ENCODE results near the gene RGMA. TPM values are rescaled to one million over a fixed set of nuclear protein-coding genes. Genes with fewer than 3 reads are reported as not detected.

Gene RGMA
- total and polyA plus RNA-seq, 2 of the 8 experiments (the other 6 are each of a cell fraction or from before 2014, with no cell fraction given) = 19.9 to 39.8 TPM

GRCh38 chr15:93048426-93048721, 40.6 kb downstream of the RGMA start:
- no peak overlapping the region for H3K27ac ChIP-seq (ENCODE audit: low read depth, low read length)
- H3K56ac ChIP-seq (replicated peaks; ENCODE audit: insufficient read length, low read depth, low read length) = no peak overlapping the region
- no peak overlapping the region for H3K9ac ChIP-seq (replicated peaks in 1 of 4; ENCODE audit: extremely low read depth in 1 of 4, low read depth in 3 of 4, low read length in 3 of 4)
- no peak overlapping the region for H3K14ac ChIP-seq (ENCODE audit: insufficient read length)
- H2BK5ac ChIP-seq (ENCODE audit: low read depth, low read length) = no peak overlapping the region
- no peaks in the 10 kb centered on the region for H3K23me2 ChIP-seq (ENCODE audit: low read depth, low read length)
- peaks cover 41 to 91% (median 79%) of the 10 kb centered on the region in 4 experiments for H3K36me3 ChIP-seq (ENCODE audit: control insufficient read depth in 2 of 4, insufficient read depth in 4 of 4, low read length in 3 of 4)
- H2BK15ac ChIP-seq (ENCODE audit: low read length) = no peak overlapping the region
- no peak for FAIRE-seq
- H4K20me1 ChIP-seq (replicated peaks in 1 of 2; ENCODE audit: control insufficient read depth in 1 of 2, insufficient read depth in 2 of 2, low read length in 2 of 2) = peaks cover 22 to 36% of the 10 kb centered on the region in 2 experiments
- no peak overlapping the region for H3K4ac ChIP-seq (replicated peaks; ENCODE audit: insufficient read length, low read depth, low read length)
- H3K4me3 ChIP-seq (ENCODE audit: extremely low read depth in 1 of 4, insufficient read depth in 2 of 4, low read depth in 3 of 4, low read length in 4 of 4) = no peak overlapping the region
- WGBS, 2 experiments (ENCODE audit: extremely low coverage in 1 of 2, insufficient coverage in 1 of 2, insufficient read length in 1 of 2, insufficient replicate concordance in 2 of 2, low coverage in 1 of 2, low lambda C conversion rate in 2 of 2, missing lambda C conversion rate in 1 of 2) = 93% methylated on average over 11 of the region's 14 CpGs; no CpG with 5 or more reads in 1 of the 2 experiments
- H2BK120ac ChIP-seq (replicated peaks; ENCODE audit: low read depth, low read length) = no peak overlapping the region
- TF ChIP-seq MAX (IDR thresholded peaks at IDR 0.05) = no peak
- no peak for TF ChIP-seq CHD1 (IDR thresholded peaks at IDR 0.05; ENCODE audit: low read depth, low read length)
- TF ChIP-seq BRCA1 (IDR thresholded peaks at IDR 0.05; ENCODE audit: low read depth, low read length) = no peak
- no peak for TF ChIP-seq FOSL1 (IDR thresholded peaks at IDR 0.05; ENCODE audit: insufficient read depth, low read depth, low read length)
- no peak for TF ChIP-seq RXRA (IDR thresholded peaks at IDR 0.05; ENCODE audit: insufficient read depth, low read depth, low read length)
- TF ChIP-seq TEAD4 (IDR thresholded peaks at IDR 0.05; ENCODE audit: low read depth, low read length) = no peak
- no peak for DNase-seq (ENCODE audit: low read depth in 1 of 2, low spot score in 2 of 2)
- H3K4me2 ChIP-seq (ENCODE audit: insufficient read depth in 1 of 2, low read depth in 2 of 2, low read length in 2 of 2) = no peak overlapping the region
- H3K27me3 ChIP-seq (replicated peaks in 1 of 4; ENCODE audit: control insufficient read depth in 3 of 4, extremely low read depth in 1 of 4, insufficient read depth in 3 of 4, low read length in 3 of 4) = no peaks in the 10 kb centered on the region
- H3K4me1 ChIP-seq (replicated peaks in 1 of 4; ENCODE audit: control insufficient read depth in 3 of 4, insufficient read depth in 4 of 4, low read length in 3 of 4) = no peaks in the 10 kb centered on the region
- H2AK5ac ChIP-seq (ENCODE audit: low read depth, low read length) = no peak overlapping the region
- no peak overlapping the region for H2BK20ac ChIP-seq (ENCODE audit: low read length)
- H3K79me2 ChIP-seq (ENCODE audit: control insufficient read depth in 1 of 2, insufficient read depth in 2 of 2, low read length in 2 of 2) = peaks cover 0 to 18% of the 10 kb centered on the region in 2 experiments; a peak in 1 of 4 replicates
- ChIA-PET CTCF (ENCODE audit: partially characterized antibody) (interaction anchor here (1.4 to 15.8 kb wide), 5 partner anchors 13 to 1071 kb away, joined by 3 to 119 read pairs (median 6); no protein-coding TSS in a partner anchor), POLR2A (ENCODE audit: partially characterized antibody) (no interaction called here)
- no peak overlapping the region for H3K23ac ChIP-seq (ENCODE audit: insufficient read length)
- no peak overlapping the region for H3K18ac ChIP-seq (ENCODE audit: extremely low read depth, low read length)
- H4K8ac ChIP-seq (ENCODE audit: extremely low read depth, insufficient read depth, low read length) = no peak overlapping the region
- peaks cover 5 to 7% of the 10 kb centered on the region in 2 experiments; a peak in 2 of 4 replicates for H3K9me3 ChIP-seq (ENCODE audit: insufficient read depth in 2 of 2, low read depth in 1 of 2, low read length in 1 of 2)
- H2AFZ ChIP-seq (ENCODE audit: low read length) = no peak overlapping the region
- peaks cover 10% of the 10 kb centered on the region; the same call in 1 of the 2 replicates for H3K79me1 ChIP-seq (ENCODE audit: low read depth, low read length)
- H2BK12ac ChIP-seq (ENCODE audit: low read depth, low read length) = no peak overlapping the region
- no peak overlapping the region for H4K5ac ChIP-seq (ENCODE audit: insufficient read length, low read depth, low read length)
- H4K91ac ChIP-seq (replicated peaks; ENCODE audit: insufficient read length, low read length) = no peak overlapping the region

Data from H1 (cell line).